ENCODE data around the gene ZG16.
A peak's percentile ranks its signal among the peaks of the same experiment; 100 is the strongest.
"Not testable (repeated sequence)": the region's sequence is repeated elsewhere in the genome, so short reads cannot be mapped to it uniquely, and the experiment has no call there.

Gene ZG16, protein sequence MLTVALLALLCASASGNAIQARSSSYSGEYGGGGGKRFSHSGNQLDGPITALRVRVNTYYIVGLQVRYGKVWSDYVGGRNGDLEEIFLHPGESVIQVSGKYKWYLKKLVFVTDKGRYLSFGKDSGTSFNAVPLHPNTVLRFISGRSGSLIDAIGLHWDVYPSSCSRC

DNA sequence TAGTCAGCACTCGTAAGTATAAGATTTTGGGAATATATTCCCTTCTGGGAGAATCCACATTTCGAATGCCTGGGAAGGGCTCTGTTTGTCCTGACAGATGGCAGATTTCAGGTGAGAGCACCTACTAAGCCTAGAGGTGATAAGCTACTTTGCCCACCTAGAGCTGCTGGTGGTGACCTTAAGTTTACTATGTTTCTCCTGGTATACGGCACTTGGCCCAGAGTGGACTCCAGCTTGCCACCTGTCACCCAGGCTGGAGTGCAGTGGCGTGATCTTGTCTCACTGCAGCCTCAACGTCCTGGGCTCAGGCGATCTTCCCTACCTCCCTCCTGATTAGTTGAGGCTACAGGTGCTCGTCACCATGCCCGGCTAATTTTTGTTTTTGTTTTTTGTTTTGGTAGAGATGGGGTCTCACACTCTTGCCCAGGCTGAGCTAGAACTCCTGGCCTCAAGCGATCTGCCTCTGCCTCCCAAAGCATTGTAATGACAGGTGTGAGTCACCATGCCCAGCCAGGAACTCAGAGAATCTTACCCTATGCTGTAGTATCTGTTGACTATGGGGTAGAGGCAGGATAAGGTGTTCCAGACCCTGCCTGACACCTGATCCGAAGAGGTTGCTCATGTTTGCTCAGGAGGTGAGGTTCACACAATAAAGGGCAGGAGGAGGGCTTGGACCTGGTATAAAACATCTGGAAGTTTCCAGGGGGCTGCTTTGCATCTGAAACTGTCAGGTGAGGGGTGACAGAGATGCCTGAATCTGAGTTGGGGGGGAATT, at the start of gene ZG16:
Gene ZG16, plus strand, starts transcription at position 681 of the 775 bp plus-strand sequence. CDS start 1,011 bp downstream, outside the sequence.
- no peaks in the 10 kb centered on the region for H3K9me3 Mint-ChIP-seq
- no peaks in the 10 kb centered on the region for H3K4me1 Mint-ChIP-seq
- no peak for DNase-seq
- TF ChIP-seq, protein P1, sequence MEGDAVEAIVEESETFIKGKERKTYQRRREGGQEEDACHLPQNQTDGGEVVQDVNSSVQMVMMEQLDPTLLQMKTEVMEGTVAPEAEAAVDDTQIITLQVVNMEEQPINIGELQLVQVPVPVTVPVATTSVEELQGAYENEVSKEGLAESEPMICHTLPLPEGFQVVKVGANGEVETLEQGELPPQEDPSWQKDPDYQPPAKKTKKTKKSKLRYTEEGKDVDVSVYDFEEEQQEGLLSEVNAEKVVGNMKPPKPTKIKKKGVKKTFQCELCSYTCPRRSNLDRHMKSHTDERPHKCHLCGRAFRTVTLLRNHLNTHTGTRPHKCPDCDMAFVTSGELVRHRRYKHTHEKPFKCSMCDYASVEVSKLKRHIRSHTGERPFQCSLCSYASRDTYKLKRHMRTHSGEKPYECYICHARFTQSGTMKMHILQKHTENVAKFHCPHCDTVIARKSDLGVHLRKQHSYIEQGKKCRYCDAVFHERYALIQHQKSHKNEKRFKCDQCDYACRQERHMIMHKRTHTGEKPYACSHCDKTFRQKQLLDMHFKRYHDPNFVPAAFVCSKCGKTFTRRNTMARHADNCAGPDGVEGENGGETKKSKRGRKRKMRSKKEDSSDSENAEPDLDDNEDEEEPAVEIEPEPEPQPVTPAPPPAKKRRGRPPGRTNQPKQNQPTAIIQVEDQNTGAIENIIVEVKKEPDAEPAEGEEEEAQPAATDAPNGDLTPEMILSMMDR (IDR thresholded peaks at IDR 0.05), result no peak
- no peak within 1 kb of the TSS for H3K4me3 Mint-ChIP-seq
- no peak within 1 kb of the TSS for H3K27ac Mint-ChIP-seq
- H3K27me3 Mint-ChIP-seq (ENCODE audit: low read depth, poor library complexity), result peaks cover 63% of the 10 kb centered on the region
- H3K36me3 Mint-ChIP-seq (ENCODE audit: low read depth), result no peaks in the 10 kb centered on the region

GRCh38 chr16:29729116-29729521, 48.9 kb upstream of the ZG16 start:
- Mint-ChIP-seq H3K4me3 (no peak overlapping the region), H3K27me3 (ENCODE audit: low read depth, poor library complexity) (peaks cover 2% of the 10 kb centered on the region), H3K9me3 (no peaks in the 10 kb centered on the region), H3K27ac (peak overlapping the region; percentile 32), H3K36me3 (ENCODE audit: low read depth) (no peaks in the 10 kb centered on the region), H3K4me1 (peaks cover 26% of the 10 kb centered on the region)
- TF ChIP-seq, protein P1 (IDR thresholded peaks at IDR 0.05), result peak; percentile 58
- DNase-seq, result peak; percentile 21

DNA sequence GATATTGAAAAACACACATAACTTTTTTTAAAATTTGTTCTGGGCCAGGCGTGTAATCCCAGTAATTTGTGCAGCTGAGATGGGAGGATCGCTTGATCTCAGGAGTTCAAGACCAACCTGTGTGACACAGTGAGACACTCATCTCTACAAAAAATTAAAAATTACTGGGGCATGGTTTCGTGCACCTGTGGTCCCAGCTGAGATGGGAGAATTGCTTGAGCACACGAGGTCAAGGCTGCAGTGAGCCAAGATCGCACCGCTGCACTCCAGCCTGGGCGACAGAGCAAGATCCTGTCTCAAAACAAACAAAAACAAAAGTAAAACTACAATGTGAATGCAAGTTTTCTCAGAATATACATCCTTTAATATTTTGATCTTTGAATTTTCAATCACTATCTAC, 47.4 kb upstream of the ZG16 start:
- Mint-ChIP-seq H3K4me1 (peaks cover 34% of the 10 kb centered on the region), H3K27me3 (ENCODE audit: low read depth, poor library complexity) (peaks cover 2% of the 10 kb centered on the region), H3K36me3 (ENCODE audit: low read depth) (no peaks in the 10 kb centered on the region), H3K9me3 (no peaks in the 10 kb centered on the region), H3K4me3 (no peak overlapping the region), H3K27ac (no peak overlapping the region)
- no peak for DNase-seq
- TF ChIP-seq, protein P1 (IDR thresholded peaks at IDR 0.05), result no peak

DNA sequence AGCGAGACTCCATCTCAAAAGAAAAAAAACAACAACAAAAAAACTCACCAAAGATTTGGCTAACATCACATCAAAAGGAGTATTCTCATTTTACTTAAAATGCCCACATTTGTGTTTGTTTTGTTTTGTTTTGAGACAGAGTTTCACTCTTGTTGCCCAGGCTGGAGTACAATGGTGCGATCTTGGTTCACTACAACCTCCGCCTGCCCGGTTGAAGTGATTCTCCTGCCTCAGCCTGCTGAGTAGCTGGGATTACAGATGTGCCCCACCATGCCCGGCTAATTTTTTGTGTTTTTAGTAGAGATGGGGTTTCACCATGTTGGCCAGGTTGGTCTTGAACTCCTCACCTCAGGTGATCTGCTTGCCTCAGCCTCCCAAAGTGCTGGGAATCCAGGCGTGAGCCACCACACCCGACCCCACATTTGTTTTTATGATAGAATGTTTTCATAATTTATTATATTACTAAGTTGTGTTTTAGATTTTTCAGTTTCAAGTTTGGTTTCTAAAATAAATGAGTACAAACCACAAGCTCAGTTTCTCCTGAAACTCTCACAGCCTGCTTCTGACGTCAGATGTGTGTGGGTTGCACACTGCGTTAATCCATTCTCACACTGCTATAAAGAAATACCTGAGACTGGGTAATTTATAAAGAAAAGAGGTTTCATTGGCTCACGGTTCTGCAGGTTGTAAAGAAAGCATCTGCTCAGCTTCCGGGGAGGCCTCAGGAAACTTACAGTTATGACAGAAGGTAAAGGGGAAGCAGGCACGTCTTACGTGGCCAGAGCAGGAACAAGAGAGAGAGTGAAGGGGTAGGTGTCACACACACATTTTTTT, 46.1 kb upstream of the ZG16 start:
- not testable (repeated sequence) for H3K27ac Mint-ChIP-seq

GRCh38 chr16:29734786-29735185, 43.3 kb upstream of the ZG16 start:
- no peak for DNase-seq
- Mint-ChIP-seq H3K27ac (no peak overlapping the region), H3K9me3 (no peaks in the 10 kb centered on the region), H3K4me1 (peaks cover 47% of the 10 kb centered on the region), H3K36me3 (ENCODE audit: low read depth) (no peaks in the 10 kb centered on the region), H3K27me3 (ENCODE audit: low read depth, poor library complexity) (peaks cover 4% of the 10 kb centered on the region), H3K4me3 (no peak overlapping the region)
- TF ChIP-seq, protein P1 (IDR thresholded peaks at IDR 0.05), result no peak

More for the DNA sequence above, 46.1 kb upstream of the ZG16 start:
- not testable (repeated sequence) for H3K27me3 Mint-ChIP-seq (ENCODE audit: low read depth, poor library complexity); H3K4me3 Mint-ChIP-seq; H3K36me3 Mint-ChIP-seq (ENCODE audit: low read depth); H3K9me3 Mint-ChIP-seq; DNase-seq
- peaks cover 47% of the 10 kb centered on the region for H3K4me1 Mint-ChIP-seq

DNA sequence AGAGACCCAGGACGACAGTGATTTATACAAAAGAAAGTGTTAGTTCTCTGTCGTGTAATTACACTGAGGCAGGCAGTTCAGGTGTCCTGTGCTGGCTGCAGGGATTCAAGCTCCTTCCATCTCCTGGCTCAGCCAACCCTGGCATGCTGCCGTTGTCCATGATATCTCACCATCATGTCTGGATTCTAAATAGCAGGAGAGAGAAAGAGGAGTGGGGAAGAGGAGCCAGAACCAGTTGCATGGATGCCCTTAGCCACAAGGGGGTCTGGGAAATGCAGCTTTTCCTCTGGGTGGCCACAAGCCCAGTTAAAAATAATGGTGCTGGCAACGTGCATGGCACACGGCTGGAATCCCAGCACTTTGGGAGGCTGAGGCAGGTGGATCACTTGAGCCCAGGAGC, 41.9 kb upstream of the ZG16 start:
- Mint-ChIP-seq H3K4me3 (peak overlapping the region; percentile 21), H3K27me3 (ENCODE audit: low read depth, poor library complexity) (peaks cover 6% of the 10 kb centered on the region), H3K27ac (peak overlapping the region; percentile 66), H3K4me1 (peaks cover 55% of the 10 kb centered on the region), H3K36me3 (ENCODE audit: low read depth) (no peaks in the 10 kb centered on the region), H3K9me3 (no peaks in the 10 kb centered on the region)
- TF ChIP-seq, protein P1 (IDR thresholded peaks at IDR 0.05), result no peak
- no peak for DNase-seq
